ENCODE results near the gene ZNF638. TPM values are rescaled to one million over a fixed set of nuclear protein-coding genes. Genes with fewer than 3 reads are reported as not detected.

ZNF638 gene
- total RNA-seq, 1 experiment from 2014 or later, result 98.4 TPM

GRCh38 chr2:71341645-71342044, 10.1 kb downstream of the ZNF638 start:
- peaks cover 34% of the 10 kb centered on the region for H3K36me3 ChIP-seq
- H3K4me1 ChIP-seq (replicated peaks), result peaks cover 11% of the 10 kb centered on the region
- no peaks in the 10 kb centered on the region for H3K9me3 ChIP-seq (replicated peaks)
- DNase-seq (ENCODE audit: low read depth in 1 of 2, low spot score in 2 of 2), result no peak
- H3K27me3 ChIP-seq (replicated peaks), result no peaks in the 10 kb centered on the region
- no peak overlapping the region for H3K4me3 ChIP-seq
- no peak overlapping the region for H3K27ac ChIP-seq

- H3K4me3 ChIP-seq, result no peak overlapping the region
- no peak for DNase-seq (ENCODE audit: low read depth in 1 of 2, low spot score in 2 of 2)
- no peaks in the 10 kb centered on the region for H3K9me3 ChIP-seq (replicated peaks)
- H3K27me3 ChIP-seq (replicated peaks), result no peaks in the 10 kb centered on the region
- no peak overlapping the region for H3K27ac ChIP-seq
- H3K4me1 ChIP-seq (replicated peaks), result no peaks in the 10 kb centered on the region
- H3K36me3 ChIP-seq, result peaks cover 55% of the 10 kb centered on the region
These were observed 14.5 kb downstream of the ZNF638 start for GRCh38 chr2:71346065-71346464.

- DNase-seq (ENCODE audit: low read depth in 1 of 2, low spot score in 2 of 2), result peak in 1 of 2 experiments; percentile 10
- no peaks in the 10 kb centered on the region for H3K27me3 ChIP-seq (replicated peaks)
- no peaks in the 10 kb centered on the region for H3K9me3 ChIP-seq (replicated peaks)
- no peak overlapping the region for H3K4me3 ChIP-seq
- no peak overlapping the region for H3K27ac ChIP-seq
- H3K4me1 ChIP-seq (replicated peaks), result no peaks in the 10 kb centered on the region
- peaks cover 63% of the 10 kb centered on the region for H3K36me3 ChIP-seq
These were observed 15.9 kb downstream of the ZNF638 start for GRCh38 chr2:71347517-71347916.

GRCh38 chr2:71348302-71348701, 16.7 kb downstream of the ZNF638 start:
- Histone ChIP-seq H3K36me3 (peaks cover 66% of the 10 kb centered on the region), H3K27ac (no peak overlapping the region), H3K27me3 (replicated peaks) (no peaks in the 10 kb centered on the region), H3K4me3 (no peak overlapping the region), H3K4me1 (replicated peaks) (no peaks in the 10 kb centered on the region), H3K9me3 (replicated peaks) (no peaks in the 10 kb centered on the region)
- DNase-seq (ENCODE audit: low read depth in 1 of 2, low spot score in 2 of 2), result no peak

GRCh38 chr2:71353248-71353647, 21.7 kb downstream of the ZNF638 start:
- Histone ChIP-seq H3K4me1 (replicated peaks) (no peaks in the 10 kb centered on the region), H3K27me3 (replicated peaks) (no peaks in the 10 kb centered on the region), H3K36me3 (peaks cover 82% of the 10 kb centered on the region), H3K9me3 (replicated peaks) (no peaks in the 10 kb centered on the region), H3K4me3 (no peak overlapping the region), H3K27ac (no peak overlapping the region)
- DNase-seq (ENCODE audit: low read depth in 1 of 2, low spot score in 2 of 2), result no peak

GRCh38 chr2:71358931-71359671, 27.5 kb downstream of the ZNF638 start:
- H3K4me3 ChIP-seq, result no peak overlapping the region
- H3K4me1 ChIP-seq (replicated peaks), result no peaks in the 10 kb centered on the region
- no peaks in the 10 kb centered on the region for H3K27me3 ChIP-seq (replicated peaks)
- peaks cover 87% of the 10 kb centered on the region for H3K36me3 ChIP-seq
- H3K27ac ChIP-seq, result no peak overlapping the region
- no peaks in the 10 kb centered on the region for H3K9me3 ChIP-seq (replicated peaks)
- DNase-seq (ENCODE audit: low read depth in 1 of 2, low spot score in 2 of 2), result no peak

- Histone ChIP-seq H3K27ac (no peak overlapping the region), H3K9me3 (replicated peaks) (no peaks in the 10 kb centered on the region), H3K36me3 (peaks cover 95% of the 10 kb centered on the region), H3K27me3 (replicated peaks) (no peaks in the 10 kb centered on the region), H3K4me1 (replicated peaks) (no peaks in the 10 kb centered on the region), H3K4me3 (no peak overlapping the region)
- no peak for DNase-seq (ENCODE audit: low read depth in 1 of 2, low spot score in 2 of 2)
These were observed 28.9 kb downstream of the ZNF638 start for GRCh38 chr2:71360434-71360975.

- H3K9me3 ChIP-seq (replicated peaks), result no peaks in the 10 kb centered on the region
- no peak overlapping the region for H3K4me3 ChIP-seq
- no peaks in the 10 kb centered on the region for H3K4me1 ChIP-seq (replicated peaks)
- DNase-seq (ENCODE audit: low read depth in 1 of 2, low spot score in 2 of 2), result no peak
- H3K27me3 ChIP-seq (replicated peaks), result no peaks in the 10 kb centered on the region
- H3K27ac ChIP-seq, result no peak overlapping the region
- peaks cover 94% of the 10 kb centered on the region for H3K36me3 ChIP-seq
These were observed 30.0 kb downstream of the ZNF638 start for GRCh38 chr2:71361631-71362030.

GRCh38 chr2:71362447-71362846, 30.9 kb downstream of the ZNF638 start:
- Histone ChIP-seq H3K27me3 (replicated peaks) (no peaks in the 10 kb centered on the region), H3K36me3 (peaks cover 87% of the 10 kb centered on the region), H3K4me3 (no peak overlapping the region)

GRCh38 chr2:71370015-71370414, 38.4 kb downstream of the ZNF638 start:
- H3K27ac ChIP-seq, result no peak overlapping the region
- H3K27me3 ChIP-seq (replicated peaks), result no peaks in the 10 kb centered on the region
- H3K36me3 ChIP-seq, result peaks cover 82% of the 10 kb centered on the region
- no peak overlapping the region for H3K4me3 ChIP-seq
- no peak for DNase-seq (ENCODE audit: low read depth in 1 of 2, low spot score in 2 of 2)
- no peaks in the 10 kb centered on the region for H3K9me3 ChIP-seq (replicated peaks)
- H3K4me1 ChIP-seq (replicated peaks), result no peaks in the 10 kb centered on the region

More at GRCh38 chr2:71362447-71362846, 30.9 kb downstream of the ZNF638 start:
- Histone ChIP-seq H3K27ac (no peak overlapping the region), H3K4me1 (replicated peaks) (no peaks in the 10 kb centered on the region), H3K9me3 (replicated peaks) (no peaks in the 10 kb centered on the region)
- DNase-seq (ENCODE audit: low read depth in 1 of 2, low spot score in 2 of 2), result no peak

- no peaks in the 10 kb centered on the region for H3K4me1 ChIP-seq (replicated peaks)
- no peaks in the 10 kb centered on the region for H3K27me3 ChIP-seq (replicated peaks)
- H3K27ac ChIP-seq, result no peak overlapping the region
- no peak overlapping the region for H3K4me3 ChIP-seq
- peaks cover 82% of the 10 kb centered on the region for H3K36me3 ChIP-seq
- H3K9me3 ChIP-seq (replicated peaks), result no peaks in the 10 kb centered on the region
- DNase-seq (ENCODE audit: low read depth in 1 of 2, low spot score in 2 of 2), result no peak
These were observed 40.5 kb downstream of the ZNF638 start for GRCh38 chr2:71372042-71372441.

- Histone ChIP-seq H3K27ac (peak overlapping the region; percentile 60), H3K4me1 (replicated peaks) (peaks cover 13% of the 10 kb centered on the region), H3K4me3 (no peak overlapping the region), H3K36me3 (peaks cover 77% of the 10 kb centered on the region), H3K9me3 (replicated peaks) (no peaks in the 10 kb centered on the region), H3K27me3 (replicated peaks) (no peaks in the 10 kb centered on the region)
- peak in 1 of 2 experiments; percentile 34 for DNase-seq (ENCODE audit: low read depth in 1 of 2, low spot score in 2 of 2)
These were observed 47.5 kb downstream of the ZNF638 start for GRCh38 chr2:71379086-71379485.

- Histone ChIP-seq H3K4me1 (replicated peaks) (peaks cover 24% of the 10 kb centered on the region), H3K9me3 (replicated peaks) (no peaks in the 10 kb centered on the region), H3K27me3 (replicated peaks) (no peaks in the 10 kb centered on the region), H3K36me3 (peaks cover 77% of the 10 kb centered on the region), H3K4me3 (no peak overlapping the region), H3K27ac (no peak overlapping the region)
- DNase-seq (ENCODE audit: low read depth in 1 of 2, low spot score in 2 of 2), result no peak
These were observed 49.1 kb downstream of the ZNF638 start for GRCh38 chr2:71380665-71381064.

- peak in 1 of 2 experiments; percentile 36 for DNase-seq (ENCODE audit: low read depth in 1 of 2, low spot score in 2 of 2)
- Histone ChIP-seq H3K4me1 (replicated peaks) (peaks cover 13% of the 10 kb centered on the region), H3K27me3 (replicated peaks) (no peaks in the 10 kb centered on the region), H3K36me3 (peaks cover 82% of the 10 kb centered on the region), H3K9me3 (replicated peaks) (no peaks in the 10 kb centered on the region), H3K27ac (peak overlapping the region; percentile 37; the same call in 1 of the 2 replicates), H3K4me3 (no peak overlapping the region)
These were observed 53.4 kb downstream of the ZNF638 start for GRCh38 chr2:71385012-71385411.
